HG02885 (cell line): ENCODE data around the gene AANAT.
A peak's percentile ranks its signal among the peaks of the same experiment; 100 is the strongest.
"Not testable (repeated sequence)": the region's sequence is repeated elsewhere in the genome, so short reads cannot be mapped to it uniquely, and the experiment has no call there.

Experiments
- ATAC-seq: cut with Tn5 transposase; IDR thresholded peaks from one replicate; pipeline ENCODE4 v1.9.1; 2021; ENCODE audit warnings: mild to moderate bottlenecking; ENCODE audit not compliant: unreplicated experiment, poor library complexity

Gene AANAT

DNA sequence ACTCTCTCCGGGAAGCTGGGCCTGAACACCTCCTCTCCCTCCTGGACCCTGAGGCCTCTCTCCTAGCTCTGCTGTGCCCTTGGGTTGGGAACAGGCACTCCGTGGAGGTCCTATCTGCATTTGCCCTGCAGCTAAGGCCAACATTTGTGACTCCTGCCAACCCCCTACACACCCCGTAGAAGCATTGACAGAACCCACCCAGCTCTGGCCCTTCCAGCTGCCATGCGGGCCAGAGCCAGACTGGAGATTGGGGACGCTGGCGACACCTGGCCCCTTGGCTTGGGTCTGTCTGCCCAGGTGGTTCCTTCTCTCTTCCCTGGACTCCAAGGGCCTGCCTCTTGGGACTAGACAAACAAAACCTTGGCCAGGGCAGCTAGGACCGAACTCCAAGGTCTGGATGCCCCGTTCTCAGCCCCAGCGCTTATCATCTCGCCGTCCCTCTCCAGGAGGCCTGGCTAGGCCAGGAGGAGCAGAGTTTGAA, 34.5 kb downstream of the AANAT start:
- ATAC-seq: no peak

DNA sequence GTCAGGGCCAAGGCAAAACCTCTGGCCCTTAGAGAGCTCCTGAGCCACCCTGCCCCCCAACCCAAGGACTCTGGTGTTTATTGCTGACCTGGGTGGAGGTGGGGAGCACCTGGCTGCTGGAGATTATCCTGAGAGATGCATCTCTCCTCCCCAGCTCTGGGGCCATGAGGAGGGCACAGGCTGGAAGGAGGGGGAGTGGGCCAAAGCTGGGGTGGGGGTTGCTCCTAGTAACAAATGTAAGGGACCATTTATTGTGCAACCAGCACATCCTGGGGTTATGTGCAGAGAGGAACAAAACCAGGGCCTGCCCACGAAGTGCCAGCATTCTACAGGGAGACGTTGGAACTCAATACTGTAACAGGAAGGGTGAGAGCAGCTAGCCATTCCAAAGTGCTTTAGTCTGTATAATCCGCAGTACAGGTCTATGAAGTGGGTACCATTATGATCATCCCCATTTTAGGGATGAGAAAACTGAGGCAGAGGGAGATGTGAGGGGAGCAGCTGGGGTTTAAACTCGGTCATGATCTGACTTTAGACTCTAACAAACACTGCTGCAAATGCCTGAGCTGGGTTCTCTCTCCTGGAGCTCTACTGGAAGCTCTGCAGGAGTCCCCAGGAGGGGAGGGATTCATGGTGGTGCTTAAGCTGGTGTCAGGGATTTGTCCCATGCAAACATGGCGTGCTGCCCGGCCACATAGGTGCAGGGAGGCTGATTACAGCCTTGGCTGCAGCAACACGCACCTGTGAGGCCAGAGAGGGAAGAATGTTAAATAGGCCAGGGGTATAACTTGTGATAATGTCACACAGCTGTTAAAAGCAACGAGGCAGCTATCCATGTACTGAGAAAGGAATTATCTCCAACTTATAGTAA, 35.2 kb downstream of the AANAT start:
- no peak for ATAC-seq

DNA sequence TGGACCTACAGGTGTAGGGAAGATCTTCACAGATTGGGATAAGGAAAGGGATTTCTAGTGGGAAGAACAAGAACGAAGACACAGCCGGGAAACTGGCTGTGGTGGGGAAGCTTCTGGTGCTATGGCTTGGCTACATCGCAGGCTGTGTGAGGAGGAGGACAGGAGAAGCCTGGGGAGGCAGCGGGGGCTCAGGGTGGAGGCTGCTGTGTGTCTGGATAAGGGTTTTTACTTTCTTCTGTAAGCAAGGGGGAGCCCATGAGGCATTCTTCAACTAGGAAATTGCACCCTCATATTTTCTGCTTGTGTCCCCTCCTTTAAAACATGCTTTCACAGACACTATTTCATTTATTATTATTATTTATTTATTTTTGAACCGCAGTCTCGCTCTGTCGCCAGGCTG, 36.7 kb downstream of the AANAT start:
- ATAC-seq: no peak

DNA sequence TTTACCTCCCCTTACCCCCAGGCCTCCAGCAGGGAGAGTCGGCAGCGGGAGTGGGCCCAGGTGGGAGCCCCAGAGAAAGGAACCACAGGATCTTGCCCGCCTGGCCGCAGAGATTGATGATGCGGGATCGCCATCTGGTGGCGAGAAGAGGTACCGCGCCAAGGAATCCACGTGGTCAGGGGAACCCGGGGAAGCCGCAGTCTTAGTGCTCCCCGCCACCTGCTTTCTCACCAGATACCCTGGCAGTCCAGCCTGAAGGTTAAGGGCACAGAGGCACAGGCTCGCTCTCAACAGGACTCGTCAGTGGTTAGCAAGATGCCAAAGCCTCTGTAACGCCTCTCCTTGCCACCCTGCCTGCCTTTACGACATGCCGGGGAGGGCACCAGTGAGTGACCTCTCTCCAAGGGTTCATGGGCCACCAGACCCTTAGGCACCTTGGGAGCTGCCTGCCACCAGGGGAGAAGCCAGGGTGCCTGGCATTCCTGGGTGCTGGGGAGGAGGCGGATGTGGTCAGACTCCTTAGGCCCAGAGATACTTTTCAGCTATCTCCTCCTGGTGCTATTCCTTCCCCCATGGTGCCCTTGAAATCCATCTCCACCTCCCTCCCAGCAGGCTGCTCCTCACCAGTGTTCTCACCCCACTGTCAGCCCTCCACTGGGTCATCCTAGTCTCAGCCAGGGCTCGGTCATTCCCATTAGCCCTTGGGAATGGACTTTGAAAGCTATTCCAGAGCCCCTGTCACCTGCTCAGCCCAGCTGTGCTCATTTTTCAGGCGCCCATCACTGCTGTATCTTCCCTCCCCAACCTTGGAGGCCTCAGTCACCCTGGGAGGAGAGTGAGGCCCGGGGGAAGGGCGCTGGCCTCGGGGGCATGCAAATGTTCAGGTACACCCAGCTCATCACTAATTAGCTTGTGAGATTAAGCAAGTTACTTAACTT, 39.3 kb downstream of the AANAT start:
- peak; percentile 68 for ATAC-seq

DNA sequence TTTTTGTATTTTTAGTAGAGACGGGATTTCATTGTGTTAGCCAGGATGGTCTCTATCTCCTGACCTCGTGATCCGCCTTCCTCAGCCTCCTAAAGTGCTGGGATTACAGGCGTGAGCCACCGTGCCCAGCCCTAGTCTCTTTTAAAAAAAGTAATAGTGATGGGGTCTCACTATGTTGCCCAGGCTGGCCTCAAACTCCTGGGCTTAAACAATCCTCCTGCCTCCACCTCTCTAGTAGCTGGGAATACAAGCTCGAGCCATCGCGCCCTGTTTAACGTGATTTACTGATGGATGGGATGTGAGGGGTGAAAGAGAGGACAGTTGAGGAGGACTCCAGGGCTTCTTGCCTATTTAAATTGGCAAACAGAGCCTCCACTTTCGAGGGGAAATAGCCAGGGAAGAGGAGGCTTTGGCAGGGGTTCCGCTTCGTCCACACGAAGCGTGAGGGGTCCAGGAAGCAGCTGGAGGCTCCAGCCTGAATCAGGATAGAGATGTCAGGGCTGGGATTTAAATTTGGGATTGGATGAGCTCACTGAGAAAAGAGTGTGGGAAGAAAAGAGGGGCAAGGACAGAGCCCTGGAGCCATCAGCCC, 41.2 kb downstream of the AANAT start:
- not testable (repeated sequence) for ATAC-seq

DNA sequence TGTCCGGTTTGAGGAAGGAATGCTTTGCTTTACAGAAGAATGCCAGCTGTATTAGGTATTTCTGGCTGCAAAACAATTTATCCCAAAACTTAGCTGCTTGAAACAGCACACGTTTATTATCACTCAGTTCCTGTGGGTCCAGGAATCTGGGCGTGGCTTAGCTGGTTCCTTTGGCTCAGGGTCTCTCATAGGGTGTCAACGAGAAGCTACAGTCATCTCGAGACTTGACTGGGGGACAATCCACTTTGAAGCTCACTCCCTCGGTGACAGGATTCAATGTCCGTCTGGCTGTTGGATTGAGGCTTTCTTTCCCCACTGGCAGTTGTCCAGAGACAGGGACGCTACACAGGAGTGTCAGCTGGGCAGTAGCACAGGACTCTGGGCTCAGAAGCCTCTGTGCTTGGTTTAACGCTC, 43.4 kb downstream of the AANAT start:
- ATAC-seq: no peak

DNA sequence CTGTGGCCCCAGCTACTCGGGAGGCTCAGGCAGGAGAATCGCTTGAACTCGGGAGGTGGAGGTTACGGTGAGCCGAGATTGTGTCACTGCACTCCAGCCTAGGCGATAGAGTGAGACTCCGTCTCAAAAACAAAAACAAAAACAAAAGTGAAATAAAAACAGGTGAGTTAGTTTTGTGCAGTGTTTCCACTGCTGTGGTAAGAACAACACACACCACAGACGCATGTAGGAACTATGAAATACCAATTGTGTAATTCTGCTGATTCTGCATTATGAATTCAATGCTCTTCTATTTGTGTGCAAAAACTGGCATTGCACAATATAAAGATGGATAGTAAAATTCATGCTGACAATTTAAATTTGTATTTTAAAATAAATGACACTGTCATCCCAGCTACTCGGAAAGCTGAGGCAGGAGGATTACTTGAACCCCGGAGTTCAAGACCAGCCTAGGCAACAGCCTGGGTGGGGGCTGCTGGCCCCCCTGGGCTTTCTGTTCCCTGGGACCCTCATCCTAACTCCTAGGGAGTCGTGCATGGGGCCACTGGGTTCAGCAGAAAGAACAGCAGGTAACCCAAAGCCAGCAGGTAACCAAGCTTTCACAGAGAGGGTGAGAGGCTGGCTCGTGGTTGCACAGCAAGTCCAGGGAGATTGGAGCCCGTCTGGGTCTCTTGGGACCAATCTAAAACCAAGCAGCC, 44.4 kb downstream of the AANAT start:
- no peak for ATAC-seq

DNA sequence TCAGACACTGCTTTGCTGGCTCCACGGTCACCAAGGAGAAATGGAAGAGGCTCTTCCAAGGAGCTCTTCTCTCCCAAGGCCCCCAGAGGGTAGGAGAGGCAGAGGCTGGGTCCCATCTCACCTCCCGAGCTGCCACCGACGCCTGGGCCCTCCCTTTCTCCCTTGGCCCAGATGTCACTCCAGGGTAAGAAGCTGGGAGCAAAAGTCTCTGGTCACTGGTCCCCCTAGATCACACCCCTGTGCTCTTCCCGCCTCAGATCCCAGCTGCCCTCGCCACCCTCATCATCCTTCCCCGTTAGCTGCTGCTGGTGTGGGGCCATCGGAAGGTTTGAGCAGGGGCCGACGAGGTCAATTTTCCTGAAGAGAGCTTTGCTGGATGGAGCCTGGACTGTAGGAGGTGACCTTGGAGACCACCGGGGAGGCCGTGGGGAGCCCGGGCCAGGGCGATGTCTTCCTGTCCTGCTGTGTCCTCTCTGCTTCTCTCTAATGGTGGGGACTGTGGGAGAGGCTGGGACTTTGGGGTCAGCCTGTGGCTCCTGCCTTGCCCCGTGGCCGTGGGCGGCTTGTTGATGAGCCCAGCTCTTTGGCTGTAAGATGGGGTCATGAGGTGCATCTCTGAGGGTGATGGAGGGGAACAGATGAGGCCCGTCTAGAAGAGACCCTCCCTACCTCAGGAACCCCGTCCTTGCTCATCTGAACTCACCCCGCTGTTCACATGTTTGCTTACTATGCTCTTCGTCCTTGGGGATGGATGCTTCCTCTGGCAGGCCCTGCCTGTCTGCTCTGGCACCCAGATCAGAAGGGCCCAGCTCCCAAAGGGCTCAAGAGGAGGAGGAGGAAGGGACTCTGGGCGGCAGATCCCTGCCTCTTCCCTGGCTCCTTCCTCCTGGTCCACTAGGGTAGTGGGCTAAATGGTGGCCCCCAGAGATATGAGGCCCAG, 45.2 kb downstream of the AANAT start:
- ATAC-seq: no peak

DNA sequence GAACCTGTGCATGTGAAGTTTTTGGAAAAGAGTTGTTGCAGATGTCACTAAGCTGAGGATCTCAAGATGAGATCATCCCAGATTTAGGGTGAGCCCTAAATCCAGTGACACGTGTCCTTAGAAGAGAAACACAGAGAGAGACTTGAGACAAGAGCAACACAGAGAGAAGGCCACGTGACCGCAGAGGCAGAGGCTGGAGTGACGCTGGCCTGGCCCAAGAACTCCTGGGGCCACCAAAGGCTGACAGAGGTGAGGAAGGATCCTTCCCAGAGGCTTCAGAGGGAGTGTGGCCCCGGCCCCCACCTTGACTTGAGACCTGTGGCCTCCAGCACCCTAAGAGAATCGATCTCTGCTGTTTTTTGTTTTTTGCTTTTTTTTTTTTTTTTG, 45.9 kb downstream of the AANAT start:
- no peak for ATAC-seq

DNA sequence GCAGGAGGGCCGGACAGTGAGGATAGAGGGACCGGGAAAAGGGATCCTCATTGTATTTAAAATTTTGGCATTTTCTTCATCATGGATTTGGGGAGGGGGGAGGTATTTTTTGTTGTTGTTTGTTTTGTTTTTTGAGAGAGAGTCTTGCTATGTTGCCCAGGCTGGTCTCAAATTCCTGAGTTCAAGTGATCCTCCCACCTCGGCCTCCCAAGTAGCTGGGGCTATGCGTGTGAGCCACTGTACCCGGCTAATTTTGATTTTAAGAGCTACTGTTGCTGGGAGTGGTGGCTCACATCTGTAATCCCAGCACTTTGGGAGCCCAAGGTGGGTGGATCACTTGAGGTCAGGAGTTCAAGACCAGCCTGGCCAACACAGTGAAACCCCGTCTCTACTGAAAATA, 47.0 kb downstream of the AANAT start:
- not testable (repeated sequence) for ATAC-seq

DNA sequence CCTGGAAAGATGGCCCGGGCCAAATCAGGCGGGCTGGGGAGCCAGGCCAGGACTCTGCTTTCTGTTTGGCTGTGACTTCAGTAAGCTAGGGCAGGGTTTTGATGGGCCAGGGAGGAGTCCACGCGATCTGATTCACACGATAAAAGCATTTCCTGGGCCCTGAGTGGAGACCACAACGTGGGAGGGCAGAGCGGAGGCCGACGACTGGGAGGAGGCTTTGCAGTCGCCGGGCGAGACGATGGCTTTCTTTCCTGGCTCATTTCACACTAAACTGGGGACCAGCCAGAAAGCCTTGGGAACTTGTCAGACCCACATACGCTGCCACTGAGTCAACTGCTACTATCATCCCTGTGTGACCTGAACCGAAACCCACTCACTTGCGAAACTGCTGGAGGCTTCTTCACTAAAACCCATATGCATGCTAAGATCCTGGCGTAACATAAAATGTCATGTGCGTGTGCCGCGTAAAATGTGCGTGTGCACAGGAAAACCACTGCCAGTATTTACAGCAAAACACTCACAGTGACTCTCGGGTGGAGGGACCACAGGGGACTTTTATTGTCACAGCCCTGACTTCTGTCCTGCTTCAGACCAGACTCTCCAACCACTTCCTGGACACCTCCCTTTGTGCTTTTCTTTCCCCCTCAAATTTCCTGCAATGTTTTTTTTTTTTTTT, 48.0 kb downstream of the AANAT start:
- ATAC-seq: no peak

DNA sequence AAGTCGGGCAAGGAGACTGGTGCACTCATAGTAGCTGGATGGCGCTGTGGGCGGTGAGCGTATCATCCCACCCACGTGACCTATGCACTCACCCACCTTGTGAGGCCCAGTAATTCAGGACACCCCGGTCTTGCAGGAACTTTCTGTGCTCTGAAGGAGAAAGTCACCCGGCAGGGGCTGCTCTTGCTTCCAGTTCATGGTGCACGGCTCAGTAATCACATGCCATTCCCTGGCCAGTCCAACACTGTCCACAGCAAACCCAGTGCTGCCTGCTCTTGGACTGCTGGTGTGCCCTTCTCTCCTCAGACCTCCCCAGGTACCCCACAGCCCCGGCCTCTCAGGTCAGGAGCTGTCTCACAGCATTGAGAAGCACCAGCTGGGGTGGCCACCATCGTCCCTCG, 50.2 kb downstream of the AANAT start:
- ATAC-seq: no peak

DNA sequence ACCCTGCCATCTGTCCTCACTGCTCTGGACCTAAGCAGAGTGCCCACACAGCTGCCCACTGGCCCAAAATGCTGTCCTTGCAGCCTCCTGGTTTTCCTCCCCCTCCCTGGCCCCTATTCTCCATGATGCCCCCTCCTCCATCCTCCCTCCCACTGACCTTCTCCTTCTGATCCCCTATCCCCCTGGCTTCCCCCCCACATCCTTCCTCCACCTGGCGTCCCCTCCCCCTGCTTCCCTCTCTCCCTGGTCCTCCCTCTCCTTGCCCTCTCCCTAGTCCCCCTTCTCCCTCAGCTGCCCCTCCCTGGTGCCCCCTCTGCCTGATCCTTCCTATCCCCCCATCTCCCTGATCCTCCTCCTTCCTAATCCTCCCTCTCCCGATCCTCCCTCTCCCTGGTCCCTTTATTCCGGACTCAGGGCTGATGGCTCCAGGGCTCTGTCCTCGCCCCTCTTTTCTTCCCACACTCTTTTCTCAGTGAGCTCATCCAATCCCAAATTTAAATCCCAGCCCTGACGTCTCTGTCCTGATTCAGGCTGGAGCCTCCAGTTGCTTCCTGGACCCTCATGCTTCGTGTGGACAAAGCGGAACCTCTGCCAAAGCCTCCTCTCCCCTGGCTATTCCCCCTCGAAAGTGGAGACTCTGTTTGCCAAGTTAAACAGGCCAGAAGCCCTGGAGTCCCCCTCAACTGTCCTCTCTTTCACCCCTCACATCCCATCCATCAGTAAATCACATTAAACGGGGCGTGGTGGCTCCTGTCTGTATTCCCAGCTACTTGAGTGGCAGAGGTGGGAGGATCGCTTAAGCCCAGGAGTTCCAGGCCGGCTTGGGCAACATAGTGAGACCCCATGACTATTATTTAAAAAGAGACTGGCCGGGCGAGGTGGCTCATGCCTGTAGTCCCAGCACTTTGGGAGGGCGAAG, 51.9 kb downstream of the AANAT start:
- ATAC-seq: no peak
